ENCODE results near the gene SLC16A7. TPM values are rescaled to one million over a fixed set of nuclear protein-coding genes. Genes with fewer than 3 reads are reported as not detected.

SLC16A7 gene
- total and polyA plus RNA-seq, 2 of the 8 experiments (the other 6 are each of a cell fraction or from before 2014, with no cell fraction given), result 0.74 to 4.3 TPM

GRCh38 chr12:59827767-59828166 lies 231.9 kb downstream of the SLC16A7 start (continued):
- TF ChIP-seq SIN3A (conservative IDR thresholded peaks at IDR 0.05 in 1 of 2, IDR thresholded peaks at IDR 0.05 in 1 of 2; ENCODE audit: low read depth in 1 of 2, low read length in 2 of 2) (no peak), SRF (IDR thresholded peaks at IDR 0.05; ENCODE audit: low read depth, low read length) (no peak), TCF12 (IDR thresholded peaks at IDR 0.05; ENCODE audit: low read depth, low read length) (no peak), FOSL1 (IDR thresholded peaks at IDR 0.05; ENCODE audit: insufficient read depth, low read depth, low read length) (no peak)

Data from H1 (cell line).